Activated CD8-positive, alpha-beta T cell treated with anti-CD3 and anti-CD28 coated beads, Interleukin-2, amount 10 ng/mL, durations not matched to agents 7 days and 5 days (primary cell): Measurements from ENCODE around the gene EFCAB14. TPM values are rescaled to one million over a fixed set of nuclear protein-coding genes. Genes with fewer than 3 reads are reported as not detected.
"Not testable (repeated sequence)": the region's sequence is repeated elsewhere in the genome, so short reads cannot be mapped to it uniquely, and the experiment has no call there.

Source experiments
- ATAC-seq: fragments of 150-1000 bp; cut with Tn5 transposase; one replicate; pipeline ENCODE4 v1.10.0; 2021; ENCODE audit warnings: moderate library complexity
- CTCF ChIA-PET: fragments of 350-600 bp; sonication (Branson Sonifier 250); formaldehyde crosslinking; loops from one replicate; lab custom pipeline; 2021; ENCODE audit warnings: antibody characterized with exemption; lab: Charles Lee
- POLR2A ChIA-PET: fragments of 350-600 bp; sonication (Branson Sonifier 250); formaldehyde crosslinking; loops from one replicate; lab custom pipeline; 2021; ENCODE audit warnings: antibody characterized with exemption; lab: Charles Lee
- DNase-seq: peaks from one replicate; pipeline ENCODE4 v3.0.0-alpha.2; 2020
- H3K27ac Mint-ChIP-seq: one replicate; pipeline ENCODE4 v1.8.0; 2021; ENCODE audit warnings: mild to moderate bottlenecking, mixed read lengths
- H3K27me3 Mint-ChIP-seq: one replicate; pipeline ENCODE4 v1.8.0; 2021; ENCODE audit warnings: low read depth, mixed read lengths
- H3K36me3 Mint-ChIP-seq: one replicate; pipeline ENCODE4 v1.8.0; 2021; ENCODE audit warnings: low read depth, mixed read lengths
- H3K4me1 Mint-ChIP-seq: one replicate; pipeline ENCODE4 v1.8.0; 2021; ENCODE audit warnings: low read depth, mixed read lengths
- H3K4me3 Mint-ChIP-seq: one replicate; pipeline ENCODE4 v1.8.0; 2021; ENCODE audit warnings: mild to moderate bottlenecking, mixed read lengths
- H3K9me3 Mint-ChIP-seq: one replicate; pipeline ENCODE4 v1.8.0; 2022; ENCODE audit warnings: mixed read lengths; ENCODE audit not compliant: insufficient read depth
- total RNA-seq, 2 experiments: library from RNA; stranded (reverse); gene quantifications; one replicate each; pipeline ENCODE4 v1.2.3, GENCODE V29; 2021

Gene EFCAB14
- total RNA-seq, 2 experiments from 2014 or later: 81.4 to 85.1 TPM

GRCh38 chr1:46651152-46651551 lies 67.8 kb downstream of the EFCAB14 start:
- peaks cover 66% of the 10 kb centered on the region for H3K36me3 Mint-ChIP-seq
- H3K27me3 Mint-ChIP-seq, ATAC-seq, CTCF ChIA-PET, POLR2A ChIA-PET, H3K4me3 Mint-ChIP-seq, H3K9me3 Mint-ChIP-seq, H3K4me1 Mint-ChIP-seq, DNase-seq, H3K27ac Mint-ChIP-seq: not testable (repeated sequence)

- Mint-ChIP-seq H3K27ac (no peak overlapping the region), H3K4me1 (peaks cover 2% of the 10 kb centered on the region), H3K27me3 (no peaks in the 10 kb centered on the region), H3K9me3 (peaks cover 6% of the 10 kb centered on the region), H3K36me3 (peaks cover 59% of the 10 kb centered on the region), H3K4me3 (no peak overlapping the region)
- ChIA-PET CTCF (no interaction called here), POLR2A (no interaction called here)
- DNase-seq (no peak), ATAC-seq (no peak)
These were observed 68.4 kb downstream of the EFCAB14 start for GRCh38 chr1:46650491-46650890.

- Mint-ChIP-seq H3K27ac (no peak overlapping the region), H3K9me3 (peaks cover 2% of the 10 kb centered on the region), H3K36me3 (peaks cover 55% of the 10 kb centered on the region), H3K4me1 (peaks cover 2% of the 10 kb centered on the region), H3K4me3 (no peak overlapping the region), H3K27me3 (no peaks in the 10 kb centered on the region)
- CTCF ChIA-PET: no interaction called here
- DNase-seq (no peak), ATAC-seq (no peak)
- POLR2A ChIA-PET: interaction anchor here (0.6 kb wide), 1 partner anchor 347 kb away, joined by 3 read pairs; no protein-coding TSS in a partner anchor
These were observed 69.2 kb downstream of the EFCAB14 start for GRCh38 chr1:46649764-46650163.

GRCh38 chr1:46647611-46648010 lies 71.3 kb downstream of the EFCAB14 start:
- DNase-seq (no peak), ATAC-seq (no peak)
- Mint-ChIP-seq H3K4me3 (no peak overlapping the region), H3K36me3 (peaks cover 51% of the 10 kb centered on the region), H3K9me3 (no peaks in the 10 kb centered on the region), H3K27me3 (no peaks in the 10 kb centered on the region), H3K4me1 (no peaks in the 10 kb centered on the region), H3K27ac (no peak overlapping the region)
- CTCF ChIA-PET: no interaction called here
- POLR2A ChIA-PET: no interaction called here

- Mint-ChIP-seq H3K4me3 (no peak overlapping the region), H3K27ac (no peak overlapping the region), H3K36me3 (peaks cover 52% of the 10 kb centered on the region), H3K27me3 (no peaks in the 10 kb centered on the region), H3K9me3 (no peaks in the 10 kb centered on the region), H3K4me1 (no peaks in the 10 kb centered on the region)
- ChIA-PET CTCF (no interaction called here), POLR2A (no interaction called here)
- DNase-seq (no peak), ATAC-seq (no peak)
These were observed 72.1 kb downstream of the EFCAB14 start for GRCh38 chr1:46646844-46647243.

GRCh38 chr1:46646331-46646730 lies 72.6 kb downstream of the EFCAB14 start:
- Mint-ChIP-seq H3K27me3 (no peaks in the 10 kb centered on the region), H3K36me3 (peaks cover 50% of the 10 kb centered on the region), H3K4me3 (no peak overlapping the region), H3K4me1 (no peaks in the 10 kb centered on the region), H3K27ac (no peak overlapping the region), H3K9me3 (no peaks in the 10 kb centered on the region)
- DNase-seq (no peak), ATAC-seq (no peak)
- POLR2A ChIA-PET: no interaction called here
- CTCF ChIA-PET: no interaction called here

GRCh38 chr1:46645815-46646214 lies 73.1 kb downstream of the EFCAB14 start:
- ATAC-seq (no peak), DNase-seq (no peak)
- Mint-ChIP-seq H3K4me1 (no peaks in the 10 kb centered on the region), H3K27ac (no peak overlapping the region), H3K27me3 (no peaks in the 10 kb centered on the region), H3K4me3 (no peak overlapping the region), H3K9me3 (no peaks in the 10 kb centered on the region), H3K36me3 (peaks cover 47% of the 10 kb centered on the region)
- CTCF ChIA-PET: no interaction called here
- POLR2A ChIA-PET: interaction anchor here (0.7 kb wide), 1 partner anchor 231 kb away, joined by 4 read pairs; no protein-coding TSS in a partner anchor

- POLR2A ChIA-PET: no interaction called here
- Mint-ChIP-seq H3K9me3 (no peaks in the 10 kb centered on the region), H3K36me3 (peaks cover 30% of the 10 kb centered on the region), H3K27me3 (no peaks in the 10 kb centered on the region), H3K27ac (no peak overlapping the region), H3K4me3 (no peak overlapping the region), H3K4me1 (no peaks in the 10 kb centered on the region)
- CTCF ChIA-PET: no interaction called here
- ATAC-seq (no peak), DNase-seq (no peak)
These were observed 75.5 kb downstream of the EFCAB14 start for GRCh38 chr1:46643368-46643775.

- POLR2A ChIA-PET: no interaction called here
- H3K27ac Mint-ChIP-seq: no peak overlapping the region
- ATAC-seq (no peak), DNase-seq (no peak)
- no peaks in the 10 kb centered on the region for H3K9me3 Mint-ChIP-seq
- no peak overlapping the region for H3K4me3 Mint-ChIP-seq
- H3K36me3 Mint-ChIP-seq: peaks cover 24% of the 10 kb centered on the region
- no peaks in the 10 kb centered on the region for H3K27me3 Mint-ChIP-seq
- CTCF ChIA-PET: no interaction called here
- H3K4me1 Mint-ChIP-seq: no peaks in the 10 kb centered on the region
These were observed 76.7 kb downstream of the EFCAB14 start for GRCh38 chr1:46642115-46642680.

- Mint-ChIP-seq H3K4me1 (peaks cover 7% of the 10 kb centered on the region), H3K9me3 (no peaks in the 10 kb centered on the region), H3K36me3 (peaks cover 28% of the 10 kb centered on the region), H3K27me3 (no peaks in the 10 kb centered on the region), H3K27ac (no peak overlapping the region), H3K4me3 (no peak overlapping the region)
- ChIA-PET POLR2A (no interaction called here), CTCF (no interaction called here)
- ATAC-seq (no peak), DNase-seq (no peak)
These were observed 79.4 kb downstream of the EFCAB14 start for GRCh38 chr1:46639547-46639946.

- Mint-ChIP-seq H3K4me3 (no peak overlapping the region), H3K27ac (no peak overlapping the region), H3K36me3 (peaks cover 33% of the 10 kb centered on the region), H3K27me3 (no peaks in the 10 kb centered on the region), H3K4me1 (peaks cover 7% of the 10 kb centered on the region), H3K9me3 (no peaks in the 10 kb centered on the region)
- no peak for ATAC-seq
- DNase-seq: no peak
- ChIA-PET POLR2A (no interaction called here), CTCF (no interaction called here)
These were observed 80.0 kb downstream of the EFCAB14 start for GRCh38 chr1:46638921-46639320.

GRCh38 chr1:46637444-46638083 lies 81.3 kb downstream of the EFCAB14 start:
- no peak overlapping the region for H3K27ac Mint-ChIP-seq
- CTCF ChIA-PET: no interaction called here
- peaks cover 38% of the 10 kb centered on the region for H3K36me3 Mint-ChIP-seq

More at GRCh38 chr1:46637444-46638083, 81.3 kb downstream of the EFCAB14 start:
- POLR2A ChIA-PET: no interaction called here
- Mint-ChIP-seq H3K4me1 (peaks cover 7% of the 10 kb centered on the region), H3K9me3 (no peaks in the 10 kb centered on the region), H3K27me3 (no peaks in the 10 kb centered on the region), H3K4me3 (no peak overlapping the region)
- ATAC-seq (no peak), DNase-seq (no peak)
